Brain microvascular endothelial cell (primary cell): ENCODE measurements around the gene NCAPD2.

Experiments
- DNase-seq: peaks from one replicate; pipeline ENCODE4 v3.0.0-alpha.2; 2020
- H3K27ac ChIP-seq: fragments of 250-450 bp; sonication (Bioruptor Pico); 2 replicates; pipeline ENCODE4 v1.5.1; 2020; ENCODE audit warnings: mild to moderate bottlenecking, moderate library complexity
- H3K27me3 ChIP-seq: fragments of 250-450 bp; sonication (Bioruptor Pico); replicated peaks from 2 replicates; pipeline ENCODE4 v1.5.1; 2020; ENCODE audit warnings: mild to moderate bottlenecking
- H3K36me3 ChIP-seq: fragments of 250-450 bp; sonication (Bioruptor Pico); replicated peaks from 2 replicates; pipeline ENCODE4 v1.5.1; 2020; ENCODE audit warnings: mild to moderate bottlenecking
- H3K4me3 ChIP-seq: 2 replicates; pipeline ENCODE4 v1.5.1; 2011; ENCODE audit warnings: low read depth, mild to moderate bottlenecking, control low read depth, low read length, moderate library complexity
- CTCF ChIP-seq: IDR thresholded peaks from 2 replicates; pipeline ENCODE4 v1.5.1; 2011; ENCODE audit warnings: low read depth, mild to moderate bottlenecking, moderate library complexity, low read length, control low read depth, inconsistent platforms; ENCODE audit errors: missing control alignments
- in situ Hi-C: cut with HindIII; loops from 2 replicates; pipeline ENCODE4 v1.10.0; 2017; ENCODE audit warnings: low sequenced_read_pairs, low pct_ligation_motif_present

The NCAPD2 gene

GRCh38 chr12:6540181-6540877 is 46.4 kb downstream of the NCAPD2 start:
- peaks cover 49% of the 10 kb centered on the region for H3K36me3 ChIP-seq
- H3K27ac ChIP-seq: peak overlapping the region; percentile 58
- peak; percentile 82 for DNase-seq
- TF ChIP-seq CTCF: no peak
- no peaks in the 10 kb centered on the region for H3K27me3 ChIP-seq
- in situ Hi-C loops: no loop called here
- H3K4me3 ChIP-seq: no peak overlapping the region

DNA sequence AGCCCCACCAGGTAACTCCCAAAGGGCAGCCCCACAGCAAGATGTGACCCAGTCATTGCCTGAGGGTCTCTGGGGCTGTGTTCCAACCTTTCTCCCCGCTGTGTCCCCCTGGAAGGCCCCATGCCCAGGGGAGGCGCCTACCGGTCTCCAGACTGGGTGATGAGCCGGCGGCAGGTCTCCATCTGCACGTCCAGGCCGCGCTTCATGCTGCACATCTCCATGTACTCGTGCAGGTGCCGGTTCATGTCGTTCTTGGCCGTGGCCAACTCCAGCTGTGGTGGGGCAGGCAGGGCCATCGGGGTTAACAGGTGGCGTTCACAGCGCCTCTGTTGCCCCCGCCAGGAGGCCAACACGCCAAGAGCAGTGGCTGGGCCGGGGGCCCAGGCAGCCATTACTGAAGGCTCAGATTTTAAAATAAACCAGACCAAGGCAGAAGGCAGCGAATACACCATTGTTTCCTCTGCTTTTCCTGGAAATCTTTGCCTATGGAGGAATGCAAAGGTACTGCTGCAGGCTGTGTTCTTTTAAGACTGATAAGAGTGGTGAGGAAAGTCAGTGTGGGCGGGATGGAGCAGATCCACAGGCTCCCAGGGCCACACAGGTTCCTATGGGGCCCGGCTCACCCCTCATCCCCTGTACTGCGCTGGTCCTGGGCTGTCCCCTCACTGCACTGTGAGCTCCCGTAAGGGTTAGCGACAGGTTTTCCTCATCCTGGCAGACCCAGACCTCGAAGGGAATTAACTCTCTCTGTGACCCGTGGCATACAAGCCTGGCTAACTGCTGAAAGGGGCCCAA is 47.7 kb downstream of the NCAPD2 start:
- in situ Hi-C loops: no loop called here
- H3K27ac ChIP-seq: peak overlapping the region; percentile 58
- no peak overlapping the region for H3K4me3 ChIP-seq
- peaks cover 45% of the 10 kb centered on the region for H3K36me3 ChIP-seq
- no peak for TF ChIP-seq CTCF
- H3K27me3 ChIP-seq: no peaks in the 10 kb centered on the region
- no peak for DNase-seq

- no peak overlapping the region for H3K27ac ChIP-seq
- in situ Hi-C loops: no loop called here
- no peaks in the 10 kb centered on the region for H3K27me3 ChIP-seq
- peaks cover 40% of the 10 kb centered on the region for H3K36me3 ChIP-seq
- no peak overlapping the region for H3K4me3 ChIP-seq
- no peak for TF ChIP-seq CTCF
- DNase-seq: no peak
Observed at GRCh38 chr12:6542209-6543009, 48.5 kb downstream of the NCAPD2 start.

- DNase-seq: no peak
- Histone ChIP-seq H3K27me3 (no peaks in the 10 kb centered on the region), H3K27ac (no peak overlapping the region), H3K36me3 (peaks cover 25% of the 10 kb centered on the region), H3K4me3 (no peak overlapping the region)
- no peak for TF ChIP-seq CTCF
- in situ Hi-C loops: no loop called here
Observed at GRCh38 chr12:6546016-6546415, 52.1 kb downstream of the NCAPD2 start.

DNA sequence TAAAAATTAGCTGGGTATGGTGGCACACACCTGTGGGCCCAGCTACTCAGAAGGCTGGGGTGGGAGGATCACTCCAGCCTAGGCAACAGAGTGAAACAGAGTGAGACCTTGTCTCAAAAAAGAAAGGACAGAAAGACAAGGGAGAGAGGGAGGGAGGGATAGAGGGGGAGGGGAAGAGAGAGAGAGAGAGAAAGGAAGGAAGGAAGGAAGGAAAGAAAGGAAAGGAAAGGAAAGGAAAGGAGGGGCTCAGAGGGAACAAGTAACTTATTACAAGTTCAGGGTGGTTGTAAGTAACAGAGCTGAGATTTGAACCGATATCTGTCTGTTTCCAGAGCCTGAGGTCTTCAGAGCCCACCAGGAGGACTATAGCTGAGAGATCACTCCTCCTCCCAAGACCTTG is 53.7 kb downstream of the NCAPD2 start:
- Histone ChIP-seq H3K27me3 (no peaks in the 10 kb centered on the region), H3K4me3 (peak overlapping the region; percentile 39), H3K36me3 (peaks cover 21% of the 10 kb centered on the region), H3K27ac (peak overlapping the region; percentile 72)
- DNase-seq: no peak
- no peak for TF ChIP-seq CTCF
- in situ Hi-C loops: no loop called here
